BE2C (cell line): Measurements from ENCODE around the gene MAP4.

Experiments used
- DNase-seq: peaks from one replicate; pipeline ENCODE4 v3.0.0-alpha.2; 2020
- H3K27me3 ChIP-seq: fragments of 250-450 bp; sonication (Bioruptor Pico); 2 replicates; pipeline ENCODE4 v1.5.1; 2020; ENCODE audit warnings: mild to moderate bottlenecking
- H3K36me3 ChIP-seq: fragments of 250-450 bp; sonication (Bioruptor Pico); 2 replicates; pipeline ENCODE4 v1.5.1; 2020; ENCODE audit warnings: mild to moderate bottlenecking
- H3K4me1 ChIP-seq: fragments of 250-450 bp; sonication (Bioruptor Pico); 2 replicates; pipeline ENCODE4 v1.5.1; 2020
- H3K4me3 ChIP-seq: 2 replicates; pipeline ENCODE4 v1.5.1; 2011; ENCODE audit warnings: low read depth, low read length
- H3K9me3 ChIP-seq: fragments of 250-450 bp; sonication (Bioruptor Pico); 2 replicates; pipeline ENCODE4 v1.5.1; 2020
- CTCF ChIP-seq: IDR thresholded peaks from 2 replicates; pipeline ENCODE4 v1.5.1; 2012; ENCODE audit warnings: mild to moderate bottlenecking, low read depth, low read length

The MAP4 gene

GRCh38 chr3:47961036-47961435 is 55.2 kb downstream of the MAP4 start:
- Histone ChIP-seq H3K36me3 (no peaks in the 10 kb centered on the region), H3K27me3 (no peaks in the 10 kb centered on the region), H3K4me1 (peaks cover 4% of the 10 kb centered on the region; the same call in 1 of the 2 replicates), H3K9me3 (no peaks in the 10 kb centered on the region), H3K4me3 (no peak overlapping the region)
- no peak for TF ChIP-seq CTCF
- no peak for DNase-seq

GRCh38 chr3:47956521-47956920 is 59.7 kb downstream of the MAP4 start:
- Histone ChIP-seq H3K36me3 (no peaks in the 10 kb centered on the region), H3K4me3 (no peak overlapping the region), H3K9me3 (no peaks in the 10 kb centered on the region), H3K4me1 (peaks cover 2% of the 10 kb centered on the region; the same call in 1 of the 2 replicates), H3K27me3 (no peaks in the 10 kb centered on the region)
- no peak for TF ChIP-seq CTCF
- DNase-seq, result no peak

- DNase-seq, result no peak
- no peak for TF ChIP-seq CTCF
- H3K36me3 ChIP-seq, result no peaks in the 10 kb centered on the region
- no peaks in the 10 kb centered on the region for H3K27me3 ChIP-seq
- no peaks in the 10 kb centered on the region for H3K4me1 ChIP-seq
- H3K9me3 ChIP-seq, result no peaks in the 10 kb centered on the region
- no peak overlapping the region for H3K4me3 ChIP-seq
These were observed 61.6 kb downstream of the MAP4 start for GRCh38 chr3:47954567-47954966.

- no peaks in the 10 kb centered on the region for H3K36me3 ChIP-seq
- DNase-seq, result no peak
- H3K27me3 ChIP-seq, result no peaks in the 10 kb centered on the region
- H3K9me3 ChIP-seq, result no peaks in the 10 kb centered on the region
- H3K4me3 ChIP-seq, result no peak overlapping the region
- H3K4me1 ChIP-seq, result no peaks in the 10 kb centered on the region
- TF ChIP-seq CTCF, result no peak
These were observed 65.6 kb downstream of the MAP4 start for GRCh38 chr3:47950453-47951169.

- no peaks in the 10 kb centered on the region for H3K36me3 ChIP-seq
- DNase-seq, result no peak
- H3K9me3 ChIP-seq, result no peaks in the 10 kb centered on the region
- H3K4me1 ChIP-seq, result no peaks in the 10 kb centered on the region
- H3K27me3 ChIP-seq, result no peaks in the 10 kb centered on the region
- no peak for TF ChIP-seq CTCF
- no peak overlapping the region for H3K4me3 ChIP-seq
These were observed 66.2 kb downstream of the MAP4 start for GRCh38 chr3:47949979-47950378.

GRCh38 chr3:47940232-47940631 is 76.0 kb downstream of the MAP4 start:
- Histone ChIP-seq H3K36me3 (no peaks in the 10 kb centered on the region), H3K4me3 (no peak overlapping the region), H3K4me1 (no peaks in the 10 kb centered on the region), H3K9me3 (no peaks in the 10 kb centered on the region), H3K27me3 (no peaks in the 10 kb centered on the region)
- TF ChIP-seq CTCF, result no peak
- no peak for DNase-seq
